H1 (cell line): ENCODE results near the gene CDYL2. TPM values are rescaled to one million over a fixed set of nuclear protein-coding genes. Genes with fewer than 3 reads are reported as not detected.

Experiments
- CTCF ChIA-PET: fragments of 300-600 bp; sonication (Branson Sonifier 250); formaldehyde crosslinking; loops from one replicate; lab custom pipeline; 2021; ENCODE audit not compliant: partially characterized antibody; lab: Charles Lee
- POLR2A ChIA-PET: fragments of 300-600 bp; sonication (Branson Sonifier 250); formaldehyde crosslinking; loops from one replicate; lab custom pipeline; 2021; ENCODE audit warnings: inconsistent platforms; ENCODE audit not compliant: partially characterized antibody; lab: Charles Lee
- DNase-seq, 2 experiments: peaks; one replicate each; pipeline versions ENCODE4 v3.0.0 to v3.0.0-alpha.2; 2010 to 2022; ENCODE audit warnings: low spot score in 2 of 2, low read depth in 1 of 2, mixed read lengths in 1 of 2
- FAIRE-seq: peaks from 2 replicates; lab custom pipeline; 2011; peaks lifted over from hg19 to GRCh38; lab: Jason Lieb, UNC
- H2AFZ ChIP-seq: 2 replicates; pipeline ENCODE4 v1.8.1; 2012; ENCODE audit warnings: low read length, inconsistent platforms
- H2AK5ac ChIP-seq: 2 replicates; pipeline ENCODE4 v1.6.1; 2013; ENCODE audit warnings: low read depth, low read length
- H2BK120ac ChIP-seq: replicated peaks from 2 replicates; pipeline ENCODE3; 2013; ENCODE audit warnings: low read depth, low read length, inconsistent platforms
- H2BK12ac ChIP-seq: 2 replicates; pipeline ENCODE4 v1.6.1; 2013; ENCODE audit warnings: low read depth, low read length
- H2BK15ac ChIP-seq: 2 replicates; pipeline ENCODE4 v1.6.1; 2013; ENCODE audit warnings: low read length
- H2BK20ac ChIP-seq: 2 replicates; pipeline ENCODE4 v1.6.1; 2013; ENCODE audit warnings: low read length
- H2BK5ac ChIP-seq: 2 replicates; pipeline ENCODE4 v1.6.1; 2013; ENCODE audit warnings: low read depth, low read length
- H3K14ac ChIP-seq: 2 replicates; pipeline ENCODE4 v1.6.1; 2013; ENCODE audit warnings: inconsistent platforms; ENCODE audit not compliant: insufficient read length
- H3K18ac ChIP-seq: 2 replicates; pipeline ENCODE4 v1.6.1; 2013; ENCODE audit warnings: low read length; ENCODE audit errors: extremely low read depth
- H3K23ac ChIP-seq: 2 replicates; pipeline ENCODE4 v1.6.1; 2013; ENCODE audit warnings: inconsistent platforms; ENCODE audit not compliant: insufficient read length
- H3K23me2 ChIP-seq: 2 replicates; pipeline ENCODE4 v1.6.1; 2013; ENCODE audit warnings: low read depth, low read length
- H3K27ac ChIP-seq: 2 replicates; pipeline ENCODE4 v1.6.1; 2011; ENCODE audit warnings: low read depth, low read length, inconsistent platforms
- H3K27me3 ChIP-seq, 4 experiments: replicated peaks in 1 of 4; 1 replicate in 1 of 4; 2 replicates in 3 of 4; pipeline versions ENCODE4 v1.6.1 to v1.8.1; 2011 to 2013; ENCODE audit warnings: low read length in 3 of 4, mild to moderate bottlenecking in 3 of 4, inconsistent platforms in 2 of 4, mixed read lengths in 2 of 4, moderate library complexity in 1 of 4; ENCODE audit not compliant: control insufficient read depth in 3 of 4, insufficient read depth in 3 of 4; ENCODE audit errors: extremely low read depth in 1 of 4
- H3K36me3 ChIP-seq, 4 experiments: 2 replicates each; pipeline versions ENCODE4 v1.6.1 to v1.8.1; 2011 to 2013; ENCODE audit warnings: mild to moderate bottlenecking in 4 of 4, low read length in 3 of 4, moderate library complexity in 2 of 4, control low read depth in 1 of 4, inconsistent platforms in 1 of 4; ENCODE audit not compliant: insufficient read depth in 4 of 4, control insufficient read depth in 2 of 4
- H3K4ac ChIP-seq: replicated peaks from 2 replicates; pipeline ENCODE3; 2013; ENCODE audit warnings: low read length, low read depth, mixed read lengths, inconsistent platforms; ENCODE audit not compliant: insufficient read length
- H3K4me1 ChIP-seq, 4 experiments: replicated peaks in 1 of 4; 1 replicate in 1 of 4; 2 replicates in 3 of 4; pipeline versions ENCODE4 v1.6.1 to v1.8.1; 2011 to 2013; ENCODE audit warnings: low read length in 3 of 4, inconsistent platforms in 2 of 4, mixed read lengths in 1 of 4; ENCODE audit not compliant: insufficient read depth in 4 of 4, control insufficient read depth in 3 of 4
- H3K4me2 ChIP-seq, 2 experiments: 2 replicates each; pipeline versions ENCODE4 v1.6.1 to v1.8.1; 2011 to 2013; ENCODE audit warnings: low read depth in 2 of 2, low read length in 2 of 2, control low read depth in 1 of 2, inconsistent platforms in 1 of 2, mild to moderate bottlenecking in 1 of 2; ENCODE audit not compliant: insufficient read depth in 1 of 2
- H3K4me3 ChIP-seq, 4 experiments: fragments of 200-600, 300-600 bp in 1 of 4; sonication (generic), shearing (Covaris generic), sonication (Bioruptor Twin) in 1 of 4; 2 replicates each; pipeline versions ENCODE4 v1.5.1 to v1.8.1; 2011 to 2016; ENCODE audit warnings: low read length in 4 of 4, low read depth in 3 of 4, control low read depth in 2 of 4, inconsistent platforms in 2 of 4, mild to moderate bottlenecking in 2 of 4, mixed read lengths in 1 of 4, moderate library complexity in 1 of 4; ENCODE audit not compliant: insufficient read depth in 2 of 4; ENCODE audit errors: extremely low read depth in 1 of 4
- H3K56ac ChIP-seq: replicated peaks from 2 replicates; pipeline ENCODE3; 2013; ENCODE audit warnings: low read depth, mild to moderate bottlenecking, mixed read lengths, low read length, inconsistent platforms; ENCODE audit not compliant: insufficient read length
- H3K79me1 ChIP-seq: 2 replicates; pipeline ENCODE4 v1.6.1; 2013; ENCODE audit warnings: low read depth, low read length, control low read depth
- H3K79me2 ChIP-seq, 2 experiments: 2 replicates each; pipeline versions ENCODE4 v1.6.1 to v1.8.1; 2012 to 2013; ENCODE audit warnings: low read length in 2 of 2, mild to moderate bottlenecking in 2 of 2, inconsistent platforms in 1 of 2; ENCODE audit not compliant: insufficient read depth in 2 of 2, control insufficient read depth in 1 of 2
- H3K9ac ChIP-seq, 4 experiments: replicated peaks in 1 of 4; 1 replicate in 1 of 4; 2 replicates in 3 of 4; pipeline versions ENCODE4 v1.6.1 to v1.8.1; 2011 to 2013; ENCODE audit warnings: low read depth in 3 of 4, low read length in 3 of 4, control low read depth in 2 of 4, mild to moderate bottlenecking in 2 of 4, moderate library complexity in 2 of 4, inconsistent platforms in 1 of 4; ENCODE audit errors: extremely low read depth in 1 of 4
- H3K9me3 ChIP-seq, 2 experiments: 2 replicates each; pipeline versions ENCODE4 v1.6.1 to v1.8.1; 2012 to 2013; ENCODE audit warnings: mild to moderate bottlenecking in 2 of 2, moderate library complexity in 2 of 2, control low read depth in 1 of 2, inconsistent platforms in 1 of 2, low read depth in 1 of 2, low read length in 1 of 2, mixed read lengths in 1 of 2; ENCODE audit not compliant: insufficient read depth in 2 of 2
- H4K20me1 ChIP-seq, 2 experiments: replicated peaks in 1 of 2; 2 replicates each; pipeline versions ENCODE3 to v1.8.1; 2011 to 2013; ENCODE audit warnings: inconsistent platforms in 2 of 2, low read length in 2 of 2, mild to moderate bottlenecking in 1 of 2; ENCODE audit not compliant: insufficient read depth in 2 of 2, control insufficient read depth in 1 of 2
- H4K5ac ChIP-seq: 2 replicates; pipeline ENCODE4 v1.6.1; 2013; ENCODE audit warnings: low read length, low read depth, mixed read lengths, inconsistent platforms; ENCODE audit not compliant: insufficient read length
- H4K8ac ChIP-seq: 2 replicates; pipeline ENCODE4 v1.8.0; 2013; ENCODE audit warnings: mild to moderate bottlenecking, moderate library complexity, low read length, inconsistent platforms; ENCODE audit not compliant: insufficient read depth; ENCODE audit errors: extremely low read depth
- H4K91ac ChIP-seq: replicated peaks from 2 replicates; pipeline ENCODE3; 2013; ENCODE audit warnings: low read length, mixed read lengths, inconsistent platforms; ENCODE audit not compliant: insufficient read length
- CTBP2 ChIP-seq: IDR thresholded peaks from 2 replicates; pipeline ENCODE4 v1.7.0; 2011; ENCODE audit warnings: borderline replicate concordance, mild to moderate bottlenecking, moderate library complexity, mixed read lengths, low read length; ENCODE audit not compliant: insufficient read depth, insufficient read length
- JUN ChIP-seq: IDR thresholded peaks from 2 replicates; pipeline ENCODE4 v1.6.1; 2011; ENCODE audit warnings: low read depth, mild to moderate bottlenecking, improper control_type of control experiment, low read length
- RAD21 ChIP-seq, 2 experiments: IDR thresholded peaks in 1 of 2; conservative IDR thresholded peaks in 1 of 2; 2 replicates each; pipeline ENCODE4 v1.6.1; 2011; ENCODE audit warnings: low read depth in 2 of 2, low read length in 2 of 2, improper control_type of control experiment in 1 of 2, inconsistent platforms in 1 of 2, mild to moderate bottlenecking in 1 of 2, moderate library complexity in 1 of 2
- RFX5 ChIP-seq: IDR thresholded peaks from 2 replicates; pipeline ENCODE4 v1.6.1; 2011; ENCODE audit warnings: low read depth, low read length, improper control_type of control experiment, borderline replicate concordance
- SAP30 ChIP-seq: fragments of 300-600 bp; sonication (generic); IDR thresholded peaks from 2 replicates; pipeline ENCODE4 v1.7.1; 2012; ENCODE audit warnings: low read length, moderate library complexity, mild to moderate bottlenecking, inconsistent platforms; ENCODE audit not compliant: insufficient read depth, insufficient replicate concordance
- SP4 ChIP-seq: IDR thresholded peaks from 2 replicates; pipeline ENCODE4 v1.6.1; 2012; ENCODE audit warnings: low read length, inconsistent platforms
- TAF7 ChIP-seq: optimal IDR thresholded peaks from 2 replicates; pipeline ENCODE3; 2011; ENCODE audit warnings: low read depth, mild to moderate bottlenecking, inconsistent platforms, low read length, moderate library complexity, borderline replicate concordance
- ZNF274 ChIP-seq: IDR thresholded peaks from 2 replicates; pipeline ENCODE4 v1.7.0; 2012; ENCODE audit warnings: low read length, borderline replicate concordance; ENCODE audit errors: extremely low read depth
- WGBS, 2 experiments: shearing (Covaris generic) in 1 of 2; methylation state at CpG; one replicate each; pipeline versions ENCODE4 v1.1.6 to v1.1.7; 2013 to 2015; ENCODE audit warnings: low lambda C conversion rate in 2 of 2, mixed read lengths in 2 of 2, inconsistent platforms in 1 of 2, low coverage in 1 of 2, missing lambda C conversion rate in 1 of 2; ENCODE audit not compliant: insufficient replicate concordance in 2 of 2, insufficient coverage in 1 of 2, insufficient read length in 1 of 2; ENCODE audit errors: extremely low coverage in 1 of 2, missing lambda C conversion rate in 1 of 2; 5-methylcytosine and 5-hydroxymethylcytosine counted together
- polyA plus RNA-seq, 7 experiments: library from polyadenylated mRNA; depleted of rRNA in 3 of 7; stranded (reverse) in 5 of 7; unstranded in 2 of 7; fragments of >200 nt in 5 of 7; fragments of 200-250 nt in 2 of 7; gene quantifications; 1 replicate in 5 of 7; 2 replicates in 1 of 7; 4 replicates in 1 of 7; pipeline versions ENCODE4 v1.2.1 to v1.2.3, GENCODE V29; 2011 to 2013; ENCODE audit warnings: missing spikeins in 2 of 7, mixed read lengths in 2 of 7
- total RNA-seq: library from RNA; stranded (reverse); fragmentation: NEBNext Ultra II Directional; extraction: Animal tissue kit (Norgen Biotek cat#: 25700); gene quantifications from 2 replicates; pipeline ENCODE4 v1.2.1, GENCODE V29; 2021

CDYL2 gene
- total and polyA plus RNA-seq, 2 of the 8 experiments (the other 6 are each of a cell fraction or from before 2014, with no cell fraction given) = 0.33 to 5.3 TPM

- peaks cover 25 to 63% of the 10 kb centered on the region in 2 experiments; a peak in 3 of 4 replicates for H3K9me3 ChIP-seq
- FAIRE-seq = no peak
- no peak for TF ChIP-seq SP4
- TF ChIP-seq TAF7 = no peak
- no peak for TF ChIP-seq JUN
- TF ChIP-seq ZNF274 = no peak
- no peak for TF ChIP-seq SAP30
- TF ChIP-seq CTBP2 = no peak
- TF ChIP-seq RFX5 = no peak
- no peak for TF ChIP-seq RAD21 (IDR thresholded peaks at IDR 0.05 in 1 of 2, conservative IDR thresholded peaks at IDR 0.05 in 1 of 2; ENCODE audit: low read depth in 2 of 2, low read length in 2 of 2)
- ChIA-PET POLR2A (no interaction called here), CTCF (no interaction called here)
- WGBS, 2 experiments = 88% methylated on average over 4 of the region's 4 CpGs; no CpG with 5 or more reads in 1 of the 2 experiments
- no peak overlapping the region for H2BK20ac ChIP-seq
- no peaks in the 10 kb centered on the region for H3K79me1 ChIP-seq
- no peak overlapping the region for H2BK15ac ChIP-seq
- H2AFZ ChIP-seq = no peak overlapping the region
- no peak overlapping the region for H3K18ac ChIP-seq
- no peak overlapping the region for H4K91ac ChIP-seq
- no peak overlapping the region for H3K9ac ChIP-seq
- no peak overlapping the region for H3K4ac ChIP-seq
- no peak overlapping the region for H3K27ac ChIP-seq
- no peaks in the 10 kb centered on the region for H3K4me1 ChIP-seq
- no peaks in the 10 kb centered on the region; a peak in 1 of 8 replicates for H3K36me3 ChIP-seq
- peaks cover 9% of the 10 kb centered on the region; the same call in 1 of the 2 replicates for H3K23me2 ChIP-seq
- no peak overlapping the region for H3K14ac ChIP-seq
- H3K79me2 ChIP-seq = no peaks in the 10 kb centered on the region
- no peak overlapping the region for H2AK5ac ChIP-seq
- DNase-seq = no peak
- H2BK5ac ChIP-seq = no peak overlapping the region
- no peak overlapping the region for H3K4me3 ChIP-seq
- H4K5ac ChIP-seq = no peak overlapping the region
- no peak overlapping the region for H3K56ac ChIP-seq
- H3K27me3 ChIP-seq = no peaks in the 10 kb centered on the region
- no peak overlapping the region for H4K8ac ChIP-seq
- no peak overlapping the region for H2BK120ac ChIP-seq
- peaks cover 0 to 5% of the 10 kb centered on the region in 2 experiments for H4K20me1 ChIP-seq
- no peak overlapping the region for H2BK12ac ChIP-seq
- no peak overlapping the region for H3K23ac ChIP-seq
- H3K4me2 ChIP-seq = no peak overlapping the region
Observed at GRCh38 chr16:80601182-80601581, 203.2 kb downstream of the CDYL2 start.
